Measurements from ENCODE around the gene AGFG1.

DNA sequence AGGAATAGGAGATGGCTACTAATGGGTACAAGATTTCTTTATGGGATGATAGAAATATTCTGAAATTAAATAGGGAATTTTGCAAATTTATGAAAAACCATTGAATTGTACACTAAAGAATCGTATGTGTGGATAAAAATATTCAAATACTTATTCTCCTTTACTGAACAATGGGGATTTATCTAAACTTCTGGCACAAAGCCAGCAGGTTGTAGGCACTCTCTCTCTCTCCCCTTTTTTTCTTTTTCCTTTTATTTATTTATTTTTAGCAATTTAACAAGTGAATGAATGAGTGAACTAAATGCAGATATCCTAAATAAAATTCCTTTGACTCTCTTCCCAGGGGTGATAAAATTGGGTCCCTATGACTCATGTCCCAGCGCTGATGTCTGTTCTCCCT is 104.9 kb downstream of the AGFG1 start:
- TF ChIP-seq, protein P1, sequence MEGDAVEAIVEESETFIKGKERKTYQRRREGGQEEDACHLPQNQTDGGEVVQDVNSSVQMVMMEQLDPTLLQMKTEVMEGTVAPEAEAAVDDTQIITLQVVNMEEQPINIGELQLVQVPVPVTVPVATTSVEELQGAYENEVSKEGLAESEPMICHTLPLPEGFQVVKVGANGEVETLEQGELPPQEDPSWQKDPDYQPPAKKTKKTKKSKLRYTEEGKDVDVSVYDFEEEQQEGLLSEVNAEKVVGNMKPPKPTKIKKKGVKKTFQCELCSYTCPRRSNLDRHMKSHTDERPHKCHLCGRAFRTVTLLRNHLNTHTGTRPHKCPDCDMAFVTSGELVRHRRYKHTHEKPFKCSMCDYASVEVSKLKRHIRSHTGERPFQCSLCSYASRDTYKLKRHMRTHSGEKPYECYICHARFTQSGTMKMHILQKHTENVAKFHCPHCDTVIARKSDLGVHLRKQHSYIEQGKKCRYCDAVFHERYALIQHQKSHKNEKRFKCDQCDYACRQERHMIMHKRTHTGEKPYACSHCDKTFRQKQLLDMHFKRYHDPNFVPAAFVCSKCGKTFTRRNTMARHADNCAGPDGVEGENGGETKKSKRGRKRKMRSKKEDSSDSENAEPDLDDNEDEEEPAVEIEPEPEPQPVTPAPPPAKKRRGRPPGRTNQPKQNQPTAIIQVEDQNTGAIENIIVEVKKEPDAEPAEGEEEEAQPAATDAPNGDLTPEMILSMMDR (IDR thresholded peaks at IDR 0.05), result no peak
- no peak for TF ChIP-seq EP300 (IDR thresholded peaks at IDR 0.05)

Data from suprapubic skin (tissue), 3 donors.